ENCODE measurements around the gene GRID2.

GRID2 gene

DNA sequence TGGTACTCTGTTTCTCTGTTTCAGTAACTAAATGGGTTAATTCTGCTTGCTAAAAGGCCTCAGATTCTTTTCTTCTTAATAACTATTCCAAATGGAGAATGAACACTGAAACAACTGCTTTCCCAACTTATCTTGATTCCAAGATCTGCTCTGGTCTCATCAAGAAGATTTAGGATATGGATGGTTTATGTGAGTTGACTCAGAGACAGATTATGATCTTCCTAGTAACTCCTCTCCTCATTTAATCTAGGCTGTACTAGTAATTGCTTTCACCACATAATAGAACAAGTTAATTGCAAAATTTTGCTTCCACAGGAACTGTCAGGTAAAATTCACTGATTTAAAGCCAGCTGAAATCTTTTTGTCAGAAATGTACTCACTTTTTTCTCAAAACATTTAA, 537.1 kb downstream of the GRID2 start:
- TF ChIP-seq, protein P1, sequence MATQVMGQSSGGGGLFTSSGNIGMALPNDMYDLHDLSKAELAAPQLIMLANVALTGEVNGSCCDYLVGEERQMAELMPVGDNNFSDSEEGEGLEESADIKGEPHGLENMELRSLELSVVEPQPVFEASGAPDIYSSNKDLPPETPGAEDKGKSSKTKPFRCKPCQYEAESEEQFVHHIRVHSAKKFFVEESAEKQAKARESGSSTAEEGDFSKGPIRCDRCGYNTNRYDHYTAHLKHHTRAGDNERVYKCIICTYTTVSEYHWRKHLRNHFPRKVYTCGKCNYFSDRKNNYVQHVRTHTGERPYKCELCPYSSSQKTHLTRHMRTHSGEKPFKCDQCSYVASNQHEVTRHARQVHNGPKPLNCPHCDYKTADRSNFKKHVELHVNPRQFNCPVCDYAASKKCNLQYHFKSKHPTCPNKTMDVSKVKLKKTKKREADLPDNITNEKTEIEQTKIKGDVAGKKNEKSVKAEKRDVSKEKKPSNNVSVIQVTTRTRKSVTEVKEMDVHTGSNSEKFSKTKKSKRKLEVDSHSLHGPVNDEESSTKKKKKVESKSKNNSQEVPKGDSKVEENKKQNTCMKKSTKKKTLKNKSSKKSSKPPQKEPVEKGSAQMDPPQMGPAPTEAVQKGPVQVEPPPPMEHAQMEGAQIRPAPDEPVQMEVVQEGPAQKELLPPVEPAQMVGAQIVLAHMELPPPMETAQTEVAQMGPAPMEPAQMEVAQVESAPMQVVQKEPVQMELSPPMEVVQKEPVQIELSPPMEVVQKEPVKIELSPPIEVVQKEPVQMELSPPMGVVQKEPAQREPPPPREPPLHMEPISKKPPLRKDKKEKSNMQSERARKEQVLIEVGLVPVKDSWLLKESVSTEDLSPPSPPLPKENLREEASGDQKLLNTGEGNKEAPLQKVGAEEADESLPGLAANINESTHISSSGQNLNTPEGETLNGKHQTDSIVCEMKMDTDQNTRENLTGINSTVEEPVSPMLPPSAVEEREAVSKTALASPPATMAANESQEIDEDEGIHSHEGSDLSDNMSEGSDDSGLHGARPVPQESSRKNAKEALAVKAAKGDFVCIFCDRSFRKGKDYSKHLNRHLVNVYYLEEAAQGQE (IDR thresholded peaks at IDR 0.05; ENCODE audit: insufficient read depth in 1 of 2, low read depth in 2 of 2, low read length in 2 of 2), result no peak
- TF ChIP-seq POLR2AphosphoS5 (IDR thresholded peaks at IDR 0.05; ENCODE audit: low read depth, low read length), result no peak
- TF ChIP-seq SIN3A (IDR thresholded peaks at IDR 0.05; ENCODE audit: borderline replicate concordance, insufficient read depth, low read length), result no peak
- TF ChIP-seq FOXP2 (optimal IDR thresholded peaks at IDR 0.05; ENCODE audit: borderline replicate concordance, extremely low read depth, extremely low read length, insufficient read depth), result no peak
- TF ChIP-seq TAF1 (IDR thresholded peaks at IDR 0.05; ENCODE audit: borderline replicate concordance, insufficient read depth, low read length), result no peak

DNA sequence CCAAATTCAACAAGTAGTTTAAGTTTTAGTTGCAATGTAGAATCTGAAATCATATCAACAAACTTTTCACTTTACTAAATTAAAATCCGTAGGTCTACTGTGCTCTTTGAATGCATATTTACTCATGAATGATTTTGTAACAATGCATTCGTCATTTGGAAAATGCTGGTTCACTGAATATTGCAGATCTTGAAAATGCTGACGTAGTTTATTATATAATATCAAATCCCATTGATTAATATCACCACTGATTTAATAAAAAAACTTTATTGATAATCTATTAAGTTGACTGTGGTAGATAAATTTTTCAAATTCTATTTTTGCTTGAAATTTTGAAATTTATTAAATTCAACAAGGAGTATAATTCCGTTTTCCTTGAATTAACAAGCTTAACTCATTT, 540.0 kb downstream of the GRID2 start:
- TF ChIP-seq FOXP2 (optimal IDR thresholded peaks at IDR 0.05; ENCODE audit: borderline replicate concordance, extremely low read depth, extremely low read length, insufficient read depth), result no peak
- TF ChIP-seq TAF1 (IDR thresholded peaks at IDR 0.05; ENCODE audit: borderline replicate concordance, insufficient read depth, low read length), result no peak
- TF ChIP-seq SIN3A (IDR thresholded peaks at IDR 0.05; ENCODE audit: borderline replicate concordance, insufficient read depth, low read length), result no peak
- TF ChIP-seq POLR2AphosphoS5 (IDR thresholded peaks at IDR 0.05; ENCODE audit: low read depth, low read length), result no peak
- TF ChIP-seq, protein P1 (IDR thresholded peaks at IDR 0.05; ENCODE audit: insufficient read depth in 1 of 2, low read depth in 2 of 2, low read length in 2 of 2), result no peak

DNA sequence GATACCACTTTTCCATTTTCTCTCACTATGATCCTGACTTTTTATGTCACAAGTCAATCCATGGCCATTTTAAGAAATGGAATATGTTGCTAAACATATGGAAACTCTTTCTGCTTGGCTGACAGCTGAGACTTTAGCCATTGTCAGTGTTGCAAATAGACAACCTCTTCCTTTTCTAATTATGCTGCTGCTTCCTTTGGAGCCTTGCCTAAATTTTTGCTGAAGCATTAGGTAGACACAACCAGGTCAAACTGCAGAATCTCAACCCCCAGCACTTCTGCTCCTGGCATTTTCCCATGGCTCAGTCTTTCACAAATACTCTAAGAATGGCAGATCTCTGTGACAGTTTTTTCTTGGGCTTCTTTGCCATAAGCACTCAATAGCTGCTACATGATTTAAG, 543.3 kb downstream of the GRID2 start:
- TF ChIP-seq POLR2AphosphoS5 (IDR thresholded peaks at IDR 0.05; ENCODE audit: low read depth, low read length) (no peak), SIN3A (IDR thresholded peaks at IDR 0.05; ENCODE audit: borderline replicate concordance, insufficient read depth, low read length) (no peak)
- TF ChIP-seq, protein P1 (IDR thresholded peaks at IDR 0.05; ENCODE audit: insufficient read depth in 1 of 2, low read depth in 2 of 2, low read length in 2 of 2), result 0 out of 4 replicates have a peak, but pooled peaks of 1 of the 2 experiments have one; percentile 30

DNA sequence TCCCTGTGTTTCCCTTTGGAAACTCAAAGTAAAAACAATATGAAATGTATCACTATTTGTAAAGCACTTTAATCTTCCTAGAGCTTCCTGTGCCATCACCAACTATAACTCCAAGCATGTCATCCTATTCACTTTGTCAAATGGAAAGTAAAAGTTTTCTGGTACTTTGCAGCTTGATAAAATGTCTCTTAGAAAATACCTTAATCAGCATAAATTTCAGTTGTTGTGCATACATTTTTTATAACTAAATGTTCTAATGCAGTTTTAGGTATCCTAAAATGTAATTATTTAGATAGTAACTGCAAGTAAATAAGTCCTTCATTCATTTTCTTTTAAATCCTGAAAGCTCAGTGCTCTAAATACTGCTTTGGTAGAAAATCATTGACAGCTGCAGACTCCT, 558.7 kb downstream of the GRID2 start:
- TF ChIP-seq POLR2AphosphoS5 (IDR thresholded peaks at IDR 0.05; ENCODE audit: low read depth, low read length) (no peak), FOXP2 (optimal IDR thresholded peaks at IDR 0.05; ENCODE audit: borderline replicate concordance, extremely low read depth, extremely low read length, insufficient read depth) (no peak), SIN3A (IDR thresholded peaks at IDR 0.05; ENCODE audit: borderline replicate concordance, insufficient read depth, low read length) (no peak), TAF1 (IDR thresholded peaks at IDR 0.05; ENCODE audit: borderline replicate concordance, insufficient read depth, low read length) (no peak)
- TF ChIP-seq, protein P1 (IDR thresholded peaks at IDR 0.05; ENCODE audit: insufficient read depth in 1 of 2, low read depth in 2 of 2, low read length in 2 of 2), result no peak

DNA sequence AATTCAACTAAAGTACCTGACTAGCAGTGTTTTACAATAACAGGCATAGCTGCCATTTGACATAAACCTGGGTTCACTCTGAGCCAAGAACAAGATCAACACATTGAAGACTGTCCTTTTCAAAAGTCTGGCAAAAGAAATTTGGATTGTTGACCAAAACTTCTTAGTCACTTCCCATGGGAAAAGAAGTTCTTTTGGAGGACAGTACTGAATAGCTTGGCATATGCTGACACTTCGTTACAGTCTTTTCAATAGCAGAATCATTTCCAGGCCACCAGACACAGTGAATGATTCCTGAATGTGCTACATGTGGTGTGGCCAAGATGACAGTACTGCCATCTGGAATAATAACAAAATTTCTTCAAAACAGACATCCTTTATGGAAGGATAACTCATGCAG, 560.3 kb downstream of the GRID2 start:
- no peak for TF ChIP-seq POLR2AphosphoS5 (IDR thresholded peaks at IDR 0.05; ENCODE audit: low read depth, low read length)
- no peak for TF ChIP-seq SIN3A (IDR thresholded peaks at IDR 0.05; ENCODE audit: borderline replicate concordance, insufficient read depth, low read length)
- TF ChIP-seq TAF1 (IDR thresholded peaks at IDR 0.05; ENCODE audit: borderline replicate concordance, insufficient read depth, low read length), result no peak
- TF ChIP-seq, protein P1 (IDR thresholded peaks at IDR 0.05; ENCODE audit: insufficient read depth in 1 of 2, low read depth in 2 of 2, low read length in 2 of 2), result no peak
- no peak for TF ChIP-seq FOXP2 (optimal IDR thresholded peaks at IDR 0.05; ENCODE audit: borderline replicate concordance, extremely low read depth, extremely low read length, insufficient read depth)
